Left kidney (tissue), 1 donor: Measurements from ENCODE around the gene SPAM1. TPM values are rescaled to one million over a fixed set of nuclear protein-coding genes. Genes with fewer than 3 reads are reported as not detected.

ENCODE experiments used
- polyA plus RNA-seq: library from polyadenylated mRNA; unstranded; fragments of 120-200 nt; gene quantifications from one replicate; pipeline ENCODE4 v1.2.1, GENCODE V29; 2013; ENCODE audit not compliant: insufficient read length

SPAM1 gene
- polyA plus RNA-seq, 1 donor, result 0.10 TPM

Other genes with a start within 250 kb of the SPAM1 start
- gene WASL, start 176.2 kb upstream of the SPAM1 start, polyA plus RNA-seq, result 82.4 TPM
- gene HYAL4, start 80.1 kb upstream of the SPAM1 start, polyA plus RNA-seq, result 0.86 TPM
- 0.13 TPM for gene TMEM229A, start 107.8 kb downstream of the SPAM1 start, polyA plus RNA-seq